ENCODE measurements around the gene FUBP1. TPM values are rescaled to one million over a fixed set of nuclear protein-coding genes. Genes with fewer than 3 reads are reported as not detected.
"Not testable (repeated sequence)": the region's sequence is repeated elsewhere in the genome, so short reads cannot be mapped to it uniquely, and the experiment has no call there.

The FUBP1 gene
- total RNA-seq, 3 donors from 2014 or later, result 96.0 to 186 (median 156) TPM

GRCh38 chr1:78005448-78005722, 26.5 kb upstream of the FUBP1 start:
- Histone ChIP-seq H3K4me1 (no peaks in the 10 kb centered on the region), H3K36me3 (no peaks in the 10 kb centered on the region), H3K27ac (peak overlapping the region; percentile 89 to 92), H3K27me3 (no peaks in the 10 kb centered on the region), H3K9me3 (no peaks in the 10 kb centered on the region), H3K4me3 (peak overlapping the region; percentile 51 to 63 (median 63))
- TF ChIP-seq, protein P1, sequence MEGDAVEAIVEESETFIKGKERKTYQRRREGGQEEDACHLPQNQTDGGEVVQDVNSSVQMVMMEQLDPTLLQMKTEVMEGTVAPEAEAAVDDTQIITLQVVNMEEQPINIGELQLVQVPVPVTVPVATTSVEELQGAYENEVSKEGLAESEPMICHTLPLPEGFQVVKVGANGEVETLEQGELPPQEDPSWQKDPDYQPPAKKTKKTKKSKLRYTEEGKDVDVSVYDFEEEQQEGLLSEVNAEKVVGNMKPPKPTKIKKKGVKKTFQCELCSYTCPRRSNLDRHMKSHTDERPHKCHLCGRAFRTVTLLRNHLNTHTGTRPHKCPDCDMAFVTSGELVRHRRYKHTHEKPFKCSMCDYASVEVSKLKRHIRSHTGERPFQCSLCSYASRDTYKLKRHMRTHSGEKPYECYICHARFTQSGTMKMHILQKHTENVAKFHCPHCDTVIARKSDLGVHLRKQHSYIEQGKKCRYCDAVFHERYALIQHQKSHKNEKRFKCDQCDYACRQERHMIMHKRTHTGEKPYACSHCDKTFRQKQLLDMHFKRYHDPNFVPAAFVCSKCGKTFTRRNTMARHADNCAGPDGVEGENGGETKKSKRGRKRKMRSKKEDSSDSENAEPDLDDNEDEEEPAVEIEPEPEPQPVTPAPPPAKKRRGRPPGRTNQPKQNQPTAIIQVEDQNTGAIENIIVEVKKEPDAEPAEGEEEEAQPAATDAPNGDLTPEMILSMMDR (IDR thresholded peaks at IDR 0.05), result no peak
- intact Hi-C loops (cut with DNase I; ENCODE audit: low total_unique reads), result no loop called here
- no peak for DNase-seq (ENCODE audit: low spot score in 2 of 2)

- H3K36me3 ChIP-seq, result no peaks in the 10 kb centered on the region
- H3K27me3 ChIP-seq, result no peaks in the 10 kb centered on the region
- TF ChIP-seq POLR2A (IDR thresholded peaks at IDR 0.05) (peak; percentile 85), POLR2AphosphoS5 (IDR thresholded peaks at IDR 0.05) (peak in 2 of 3 donors; percentile 81 to 94)
- TF ChIP-seq, protein P1 (IDR thresholded peaks at IDR 0.05), result peak in 1 of 3 donors; percentile 25
- peak within 1 kb of the TSS; percentile 51 to 63 (median 63) for H3K4me3 ChIP-seq
- H3K9me3 ChIP-seq, result no peaks in the 10 kb centered on the region
- intact Hi-C loops (cut with DNase I; ENCODE audit: low total_unique reads), result no loop called here
- peak in 1 of 2 donors; percentile 82 for DNase-seq (ENCODE audit: low spot score in 2 of 2)
- no peaks in the 10 kb centered on the region for H3K4me1 ChIP-seq
- peak within 1 kb of the TSS; percentile 89 to 92 for H3K27ac ChIP-seq
Observed at GRCh38 chr1:78004719-78005447, 26.0 kb upstream of the FUBP1 start, which contains the start of gene DNAJB4. DNAJB4 (plus strand) TSS chr1:78004939; CDS start chr1:78005111, 172 bp downstream.

GRCh38 chr1:78003882-78004718, 25.2 kb upstream of the FUBP1 start:
- intact Hi-C loops (cut with DNase I; ENCODE audit: low total_unique reads), result no loop called here
- Histone ChIP-seq H3K27me3 (no peaks in the 10 kb centered on the region), H3K36me3 (no peaks in the 10 kb centered on the region), H3K27ac (peak overlapping the region; percentile 89 to 92), H3K4me1 (no peaks in the 10 kb centered on the region), H3K4me3 (peak overlapping the region; percentile 51 to 63 (median 63)), H3K9me3 (no peaks in the 10 kb centered on the region)
- TF ChIP-seq POLR2A (IDR thresholded peaks at IDR 0.05), result peak; percentile 18
- TF ChIP-seq POLR2AphosphoS5 (IDR thresholded peaks at IDR 0.05), result peak in 1 of 3 donors; percentile 8
- TF ChIP-seq, protein P1 (IDR thresholded peaks at IDR 0.05), result peak in 1 of 3 donors; percentile 14
- peak in 1 of 2 donors; percentile 48 for DNase-seq (ENCODE audit: low spot score in 2 of 2)

- TF ChIP-seq, protein P1 (IDR thresholded peaks at IDR 0.05), result no peak
- no peak for TF ChIP-seq POLR2AphosphoS5 (IDR thresholded peaks at IDR 0.05)
- Histone ChIP-seq H3K4me1 (no peaks in the 10 kb centered on the region), H3K36me3 (no peaks in the 10 kb centered on the region), H3K27ac (peak overlapping the region in 1 of 2 donors; percentile 92), H3K27me3 (no peaks in the 10 kb centered on the region), H3K9me3 (no peaks in the 10 kb centered on the region), H3K4me3 (no peak overlapping the region)
- no peak for DNase-seq (ENCODE audit: low spot score in 2 of 2)
- intact Hi-C loops (cut with DNase I; ENCODE audit: low total_unique reads), result no loop called here
Observed at GRCh38 chr1:78003070-78003746, 24.3 kb upstream of the FUBP1 start.

- DNase-seq (ENCODE audit: low spot score in 2 of 2); H3K4me1 ChIP-seq; H3K36me3 ChIP-seq; intact Hi-C loops (cut with DNase I; ENCODE audit: low total_unique reads); H3K4me3 ChIP-seq; H3K27ac ChIP-seq; H3K9me3 ChIP-seq; H3K27me3 ChIP-seq: not testable (repeated sequence)
Observed at GRCh38 chr1:78000536-78000935, 21.7 kb upstream of the FUBP1 start.
